ENCODE data around the gene DDX28. TPM values are rescaled to one million over a fixed set of nuclear protein-coding genes. Genes with fewer than 3 reads are reported as not detected.

The DDX28 gene
- total and polyA plus RNA-seq, 4 donors, result 7.6 to 11.6 (median 8.4) TPM

GRCh38 chr16:67979955-67980678 lies 42.9 kb downstream of the DDX28 start, which contains the start of gene DPEP3 (continued):
- no peak for TF ChIP-seq RAD21 (IDR thresholded peaks at IDR 0.05)
- TF ChIP-seq EGR1 (IDR thresholded peaks at IDR 0.05; ENCODE audit: low read depth in 2 of 2), result no peak
- no peak for TF ChIP-seq ZBTB33 (IDR thresholded peaks at IDR 0.05)
- TF ChIP-seq YY1 (IDR thresholded peaks at IDR 0.05), result no peak
- TF ChIP-seq SP1 (IDR thresholded peaks at IDR 0.05), result no peak
- TF ChIP-seq HNF4G (IDR thresholded peaks at IDR 0.05), result no peak
- no peak for TF ChIP-seq NR2F2 (IDR thresholded peaks at IDR 0.05)

GRCh38 chr16:67977469-67978227 lies 45.4 kb downstream of the DDX28 start:
- Histone ChIP-seq H3K4me3 (ENCODE audit: low read depth in 1 of 3, low read length in 3 of 3) (no peak overlapping the region), H3K27ac (ENCODE audit: low read depth in 1 of 2, low read length in 2 of 2) (no peak overlapping the region), H3K36me3 (ENCODE audit: control insufficient read depth in 4 of 4, insufficient read depth in 3 of 4, low read depth in 1 of 4, low read length in 3 of 4) (no peaks in the 10 kb centered on the region), H3K27me3 (ENCODE audit: control insufficient read depth in 4 of 4, insufficient read depth in 4 of 4, low read length in 3 of 4) (no peaks in the 10 kb centered on the region), H3K9me3 (ENCODE audit: control insufficient read depth in 4 of 4, low read length in 3 of 4) (no peaks in the 10 kb centered on the region), H3K9ac (ENCODE audit: low read depth in 1 of 2, low read length in 2 of 2) (no peak overlapping the region), H3K4me1 (ENCODE audit: control insufficient read depth in 4 of 4, insufficient read depth in 4 of 4, low read length in 3 of 4) (no peaks in the 10 kb centered on the region)
- TF ChIP-seq RAD21 (IDR thresholded peaks at IDR 0.05), result no peak
- TF ChIP-seq RXRA (IDR thresholded peaks at IDR 0.05), result no peak
- TF ChIP-seq MAX (IDR thresholded peaks at IDR 0.05), result no peak
- no peak for TF ChIP-seq EGR1 (IDR thresholded peaks at IDR 0.05; ENCODE audit: low read depth in 2 of 2)
- TF ChIP-seq REST (IDR thresholded peaks at IDR 0.05), result no peak
- TF ChIP-seq FOXA2 (IDR thresholded peaks at IDR 0.05), result no peak
- TF ChIP-seq CTCF (IDR thresholded peaks at IDR 0.05; ENCODE audit: low read depth, low read length, missing input control), result no peak
- TF ChIP-seq FOXA1 (IDR thresholded peaks at IDR 0.05), result no peak
- TF ChIP-seq HNF4G (IDR thresholded peaks at IDR 0.05), result no peak
- TF ChIP-seq ATF3 (IDR thresholded peaks at IDR 0.05), result no peak
- TF ChIP-seq ZBTB33 (IDR thresholded peaks at IDR 0.05), result no peak
- TF ChIP-seq YY1 (IDR thresholded peaks at IDR 0.05), result no peak
- no peak for TF ChIP-seq SP1 (IDR thresholded peaks at IDR 0.05)
- no peak for TF ChIP-seq HNF4A (conservative IDR thresholded peaks at IDR 0.05)
- TF ChIP-seq NR2F2 (IDR thresholded peaks at IDR 0.05), result no peak
- no peak for DNase-seq (ENCODE audit: low spot score)
- WGBS, result 84% methylated on average over 9 of the region's 9 CpGs
